Liver (tissue), 9 donors: ENCODE measurements around the gene TIAM2. TPM values are rescaled to one million over a fixed set of nuclear protein-coding genes. Genes with fewer than 3 reads are reported as not detected.

Source experiments
- DNase-seq: peaks from one replicate; pipeline ENCODE4 v3.0.0-alpha.2; 2017; ENCODE audit warnings: low spot score
- H3K27ac ChIP-seq, 2 donors: one replicate each; pipeline ENCODE4 v1.7.0; 2013; ENCODE audit warnings: inconsistent platforms in 2 of 2, low read length in 2 of 2, control low read depth in 1 of 2, low read depth in 1 of 2, mild to moderate bottlenecking in 1 of 2
- H3K27me3 ChIP-seq, 4 donors: one replicate each; pipeline versions ENCODE4 v1.6.1 to v1.7.0; 2013; ENCODE audit warnings: low read length in 3 of 4, inconsistent platforms in 1 of 4, mild to moderate bottlenecking in 1 of 4, moderate library complexity in 1 of 4; ENCODE audit not compliant: control insufficient read depth in 4 of 4, insufficient read depth in 4 of 4
- H3K36me3 ChIP-seq, 4 donors: one replicate each; pipeline versions ENCODE4 v1.6.1 to v1.7.0; 2013; ENCODE audit warnings: low read length in 3 of 4, mild to moderate bottlenecking in 3 of 4, low read depth in 1 of 4, moderate library complexity in 1 of 4; ENCODE audit not compliant: control insufficient read depth in 4 of 4, insufficient read depth in 3 of 4
- H3K4me1 ChIP-seq, 4 donors: one replicate each; pipeline versions ENCODE4 v1.6.1 to v1.7.0; 2013; ENCODE audit warnings: low read length in 3 of 4, mild to moderate bottlenecking in 3 of 4, moderate library complexity in 1 of 4; ENCODE audit not compliant: control insufficient read depth in 4 of 4, insufficient read depth in 4 of 4
- H3K4me3 ChIP-seq, 3 donors: one replicate each; pipeline versions ENCODE4 v1.6.1 to v1.7.0; 2013; ENCODE audit warnings: low read length in 3 of 3, control low read depth in 1 of 3, low read depth in 1 of 3, mild to moderate bottlenecking in 1 of 3
- H3K9ac ChIP-seq, 2 donors: one replicate each; pipeline ENCODE4 v1.7.0; 2013; ENCODE audit warnings: low read length in 2 of 2, mild to moderate bottlenecking in 2 of 2, moderate library complexity in 2 of 2, control low read depth in 1 of 2, low read depth in 1 of 2
- H3K9me3 ChIP-seq, 4 donors: one replicate each; pipeline versions ENCODE4 v1.6.1 to v1.7.0; 2013; ENCODE audit warnings: low read length in 3 of 4; ENCODE audit not compliant: control insufficient read depth in 4 of 4
- EGR1 ChIP-seq, 2 donors: IDR thresholded peaks; 2 replicates each; pipeline ENCODE4 v1.6.1; 2016 to 2018; ENCODE audit warnings: antibody characterized with exemption in 2 of 2, low read depth in 2 of 2
- FOXA1 ChIP-seq: IDR thresholded peaks from 2 replicates; pipeline ENCODE4 v1.6.1; 2016; ENCODE audit warnings: antibody characterized with exemption
- FOXA2 ChIP-seq: IDR thresholded peaks from 2 replicates; pipeline ENCODE4 v1.6.1; 2016; ENCODE audit warnings: antibody characterized with exemption
- GABPA ChIP-seq, 2 donors: IDR thresholded peaks in 1 of 2; conservative IDR thresholded peaks in 1 of 2; 2 replicates each; pipeline ENCODE4 v1.6.1; 2016; ENCODE audit warnings: antibody characterized with exemption in 2 of 2, mild to moderate bottlenecking in 1 of 2, moderate library complexity in 1 of 2
- HNF4G ChIP-seq: IDR thresholded peaks from 2 replicates; pipeline ENCODE4 v1.6.1; 2016; ENCODE audit warnings: antibody characterized with exemption
- NR2F2 ChIP-seq: IDR thresholded peaks from 2 replicates; pipeline ENCODE4 v1.6.1; 2016; ENCODE audit warnings: antibody characterized with exemption
- RAD21 ChIP-seq, 2 donors: IDR thresholded peaks; 2 replicates each; pipeline ENCODE4 v1.6.1; 2016; ENCODE audit warnings: antibody characterized with exemption in 2 of 2, mild to moderate bottlenecking in 2 of 2
- RXRA ChIP-seq, 2 donors: IDR thresholded peaks; 2 replicates each; pipeline ENCODE4 v1.6.1; 2017 to 2018; ENCODE audit warnings: antibody characterized with exemption in 2 of 2, mild to moderate bottlenecking in 1 of 2
- TAF1 ChIP-seq: conservative IDR thresholded peaks from 2 replicates; pipeline ENCODE4 v1.6.1; 2016; ENCODE audit warnings: antibody characterized with exemption, mild to moderate bottlenecking
- WGBS: extraction: QIAGEN DNeasy Blood & Tissue Kit; methylation state at CpG from one replicate; pipeline ENCODE4 v1.1.7; 2013; 5-methylcytosine and 5-hydroxymethylcytosine counted together
- polyA plus RNA-seq, 2 donors: library from polyadenylated mRNA; stranded (reverse) in 1 of 2; unstranded in 1 of 2; fragments of 200-250 nt in 1 of 2; fragments of >200 nt in 1 of 2; fragmentation: Nextera tagmentation in 1 of 2; extraction: Ambion mirVana in 1 of 2; gene quantifications; one replicate each; pipeline versions ENCODE4 v1.2.1 to v1.2.3, GENCODE V29; 2013 to 2015
- total RNA-seq, 2 donors: library from RNA; depleted of rRNA; stranded (reverse); fragments of >200 nt; gene quantifications; one replicate each; pipeline ENCODE4 v1.2.3, GENCODE V29; 2014
- TF ChIP-seq, protein P1 (sequence below): IDR thresholded peaks from 2 replicates; pipeline ENCODE4 v1.6.1; 2016; ENCODE audit warnings: antibody characterized with exemption
- TF ChIP-seq, protein P2 (sequence below): fragments of 150-350 bp; IDR thresholded peaks from 2 replicates; pipeline ENCODE4 v1.5.1; 2017; ENCODE audit warnings: improper control_type of control experiment, low read depth, low read length; ENCODE audit not compliant: missing input control
- TF ChIP-seq, protein P3 (sequence below): IDR thresholded peaks from 2 replicates; pipeline ENCODE4 v1.6.1; 2016; ENCODE audit warnings: antibody characterized with exemption, mild to moderate bottlenecking
- TF ChIP-seq, protein P4 (sequence below): IDR thresholded peaks from 2 replicates; pipeline ENCODE4 v1.6.1; 2016; ENCODE audit warnings: antibody characterized with exemption
- TF ChIP-seq, protein P5 (sequence below): IDR thresholded peaks from 2 replicates; pipeline ENCODE4 v1.6.1; 2016; ENCODE audit warnings: antibody characterized with exemption
- donor health status: healthy.
- donor health status: healthy.
- donor health status: healthy.
- donor health status: healthy.
- donor health status: healthy.

TIAM2 gene
- total and polyA plus RNA-seq, 4 donors: 0.62 to 3.7 (median 2.4) TPM

DNA sequence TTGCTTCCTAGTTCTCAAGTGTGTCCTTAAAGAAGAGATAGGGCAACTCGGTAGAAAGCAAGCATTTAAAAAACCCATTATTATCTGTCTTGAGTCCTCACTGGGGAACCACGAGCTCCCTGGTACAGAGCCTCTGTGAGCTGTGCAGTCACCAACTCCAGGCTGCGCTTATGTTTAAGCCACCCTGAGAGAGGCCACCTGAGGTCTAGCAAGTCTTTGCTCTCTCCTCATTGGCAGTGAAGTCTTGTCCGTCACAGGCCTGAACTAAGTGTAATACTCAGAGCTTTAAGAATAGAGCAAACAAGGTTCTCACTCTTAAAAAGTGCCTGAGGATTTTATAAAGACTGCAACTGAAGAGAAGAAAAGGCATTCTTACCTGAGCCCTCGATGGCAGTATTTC is 264.8 kb downstream of the TIAM2 start (continued):
- no peak for TF ChIP-seq HNF4G
- TF ChIP-seq TAF1: no peak
- no peak for TF ChIP-seq RAD21 (IDR thresholded peaks at IDR 0.05)

DNA sequence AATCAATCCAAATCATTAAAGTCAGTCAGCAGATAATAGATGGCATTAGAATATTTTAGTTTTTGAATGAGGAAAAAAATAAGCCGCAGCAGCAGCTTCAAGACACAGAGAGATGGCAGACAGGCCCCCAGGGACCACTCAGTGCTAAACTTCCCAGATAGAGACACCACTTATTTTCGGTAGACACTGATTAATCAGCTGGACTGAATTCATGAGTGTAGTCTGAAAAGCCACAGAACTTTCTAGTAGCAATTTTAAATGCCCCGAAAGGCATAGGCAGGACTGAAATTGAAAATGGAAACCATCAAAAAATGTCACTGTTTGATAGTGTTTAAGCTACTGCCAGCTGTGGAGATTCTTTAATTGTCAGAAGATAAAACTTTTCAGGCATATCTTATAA is 265.6 kb downstream of the TIAM2 start:
- H3K4me3 ChIP-seq: no peak overlapping the region
- H3K9me3 ChIP-seq: no peaks in the 10 kb centered on the region
- peaks cover 8 to 49% (median 31%) of the 10 kb centered on the region in 4 donors for H3K36me3 ChIP-seq
- WGBS: 78% methylated on average over 3 of the region's 3 CpGs
- no peak for DNase-seq
- H3K4me1 ChIP-seq: no peaks in the 10 kb centered on the region
- no peak overlapping the region for H3K27ac ChIP-seq
- H3K27me3 ChIP-seq: no peaks in the 10 kb centered on the region
- H3K9ac ChIP-seq: no peak overlapping the region
- TF ChIP-seq RXRA (IDR thresholded peaks at IDR 0.05) (no peak), FOXA2 (no peak), EGR1 (IDR thresholded peaks at IDR 0.05; ENCODE audit: low read depth in 2 of 2) (no peak), FOXA1 (no peak), NR2F2 (no peak), GABPA (IDR thresholded peaks at IDR 0.05 in 1 of 2, conservative IDR thresholded peaks at IDR 0.05 in 1 of 2) (no peak)
- TF ChIP-seq, protein P1, sequence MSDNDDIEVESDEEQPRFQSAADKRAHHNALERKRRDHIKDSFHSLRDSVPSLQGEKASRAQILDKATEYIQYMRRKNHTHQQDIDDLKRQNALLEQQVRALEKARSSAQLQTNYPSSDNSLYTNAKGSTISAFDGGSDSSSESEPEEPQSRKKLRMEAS: no peak
- TF ChIP-seq, protein P2, sequence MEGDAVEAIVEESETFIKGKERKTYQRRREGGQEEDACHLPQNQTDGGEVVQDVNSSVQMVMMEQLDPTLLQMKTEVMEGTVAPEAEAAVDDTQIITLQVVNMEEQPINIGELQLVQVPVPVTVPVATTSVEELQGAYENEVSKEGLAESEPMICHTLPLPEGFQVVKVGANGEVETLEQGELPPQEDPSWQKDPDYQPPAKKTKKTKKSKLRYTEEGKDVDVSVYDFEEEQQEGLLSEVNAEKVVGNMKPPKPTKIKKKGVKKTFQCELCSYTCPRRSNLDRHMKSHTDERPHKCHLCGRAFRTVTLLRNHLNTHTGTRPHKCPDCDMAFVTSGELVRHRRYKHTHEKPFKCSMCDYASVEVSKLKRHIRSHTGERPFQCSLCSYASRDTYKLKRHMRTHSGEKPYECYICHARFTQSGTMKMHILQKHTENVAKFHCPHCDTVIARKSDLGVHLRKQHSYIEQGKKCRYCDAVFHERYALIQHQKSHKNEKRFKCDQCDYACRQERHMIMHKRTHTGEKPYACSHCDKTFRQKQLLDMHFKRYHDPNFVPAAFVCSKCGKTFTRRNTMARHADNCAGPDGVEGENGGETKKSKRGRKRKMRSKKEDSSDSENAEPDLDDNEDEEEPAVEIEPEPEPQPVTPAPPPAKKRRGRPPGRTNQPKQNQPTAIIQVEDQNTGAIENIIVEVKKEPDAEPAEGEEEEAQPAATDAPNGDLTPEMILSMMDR: no peak
- TF ChIP-seq, protein P3, sequence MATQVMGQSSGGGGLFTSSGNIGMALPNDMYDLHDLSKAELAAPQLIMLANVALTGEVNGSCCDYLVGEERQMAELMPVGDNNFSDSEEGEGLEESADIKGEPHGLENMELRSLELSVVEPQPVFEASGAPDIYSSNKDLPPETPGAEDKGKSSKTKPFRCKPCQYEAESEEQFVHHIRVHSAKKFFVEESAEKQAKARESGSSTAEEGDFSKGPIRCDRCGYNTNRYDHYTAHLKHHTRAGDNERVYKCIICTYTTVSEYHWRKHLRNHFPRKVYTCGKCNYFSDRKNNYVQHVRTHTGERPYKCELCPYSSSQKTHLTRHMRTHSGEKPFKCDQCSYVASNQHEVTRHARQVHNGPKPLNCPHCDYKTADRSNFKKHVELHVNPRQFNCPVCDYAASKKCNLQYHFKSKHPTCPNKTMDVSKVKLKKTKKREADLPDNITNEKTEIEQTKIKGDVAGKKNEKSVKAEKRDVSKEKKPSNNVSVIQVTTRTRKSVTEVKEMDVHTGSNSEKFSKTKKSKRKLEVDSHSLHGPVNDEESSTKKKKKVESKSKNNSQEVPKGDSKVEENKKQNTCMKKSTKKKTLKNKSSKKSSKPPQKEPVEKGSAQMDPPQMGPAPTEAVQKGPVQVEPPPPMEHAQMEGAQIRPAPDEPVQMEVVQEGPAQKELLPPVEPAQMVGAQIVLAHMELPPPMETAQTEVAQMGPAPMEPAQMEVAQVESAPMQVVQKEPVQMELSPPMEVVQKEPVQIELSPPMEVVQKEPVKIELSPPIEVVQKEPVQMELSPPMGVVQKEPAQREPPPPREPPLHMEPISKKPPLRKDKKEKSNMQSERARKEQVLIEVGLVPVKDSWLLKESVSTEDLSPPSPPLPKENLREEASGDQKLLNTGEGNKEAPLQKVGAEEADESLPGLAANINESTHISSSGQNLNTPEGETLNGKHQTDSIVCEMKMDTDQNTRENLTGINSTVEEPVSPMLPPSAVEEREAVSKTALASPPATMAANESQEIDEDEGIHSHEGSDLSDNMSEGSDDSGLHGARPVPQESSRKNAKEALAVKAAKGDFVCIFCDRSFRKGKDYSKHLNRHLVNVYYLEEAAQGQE: no peak
- TF ChIP-seq, protein P4, sequence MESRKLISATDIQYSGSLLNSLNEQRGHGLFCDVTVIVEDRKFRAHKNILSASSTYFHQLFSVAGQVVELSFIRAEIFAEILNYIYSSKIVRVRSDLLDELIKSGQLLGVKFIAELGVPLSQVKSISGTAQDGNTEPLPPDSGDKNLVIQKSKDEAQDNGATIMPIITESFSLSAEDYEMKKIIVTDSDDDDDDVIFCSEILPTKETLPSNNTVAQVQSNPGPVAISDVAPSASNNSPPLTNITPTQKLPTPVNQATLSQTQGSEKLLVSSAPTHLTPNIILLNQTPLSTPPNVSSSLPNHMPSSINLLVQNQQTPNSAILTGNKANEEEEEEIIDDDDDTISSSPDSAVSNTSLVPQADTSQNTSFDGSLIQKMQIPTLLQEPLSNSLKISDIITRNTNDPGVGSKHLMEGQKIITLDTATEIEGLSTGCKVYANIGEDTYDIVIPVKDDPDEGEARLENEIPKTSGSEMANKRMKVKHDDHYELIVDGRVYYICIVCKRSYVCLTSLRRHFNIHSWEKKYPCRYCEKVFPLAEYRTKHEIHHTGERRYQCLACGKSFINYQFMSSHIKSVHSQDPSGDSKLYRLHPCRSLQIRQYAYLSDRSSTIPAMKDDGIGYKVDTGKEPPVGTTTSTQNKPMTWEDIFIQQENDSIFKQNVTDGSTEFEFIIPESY: no peak
- TF ChIP-seq, protein P5, sequence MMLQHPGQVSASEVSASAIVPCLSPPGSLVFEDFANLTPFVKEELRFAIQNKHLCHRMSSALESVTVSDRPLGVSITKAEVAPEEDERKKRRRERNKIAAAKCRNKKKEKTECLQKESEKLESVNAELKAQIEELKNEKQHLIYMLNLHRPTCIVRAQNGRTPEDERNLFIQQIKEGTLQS: no peak
